Ovary (tissue), 3 donors: ENCODE data around the gene SMIM1.

Experiments
- POLR2A ChIP-seq: fragments of 450-650 bp; IDR thresholded peaks from one replicate; pipeline ENCODE4 v1.6.1; 2017; ENCODE audit warnings: antibody characterized with exemption, mild to moderate bottlenecking, moderate library complexity
- TF ChIP-seq, protein P1 (sequence below), 3 donors: fragments of 450-650 bp in 2 of 3; fragments of 200-600 bp in 1 of 3; IDR thresholded peaks; one replicate each; pipeline versions ENCODE4 v1.5.1 to v1.8.0; 2016 to 2022; ENCODE audit warnings: antibody characterized with exemption in 3 of 3, mild to moderate bottlenecking in 1 of 3
- donor health status: DM: no; HTN: no; CAD: no.

DNA sequence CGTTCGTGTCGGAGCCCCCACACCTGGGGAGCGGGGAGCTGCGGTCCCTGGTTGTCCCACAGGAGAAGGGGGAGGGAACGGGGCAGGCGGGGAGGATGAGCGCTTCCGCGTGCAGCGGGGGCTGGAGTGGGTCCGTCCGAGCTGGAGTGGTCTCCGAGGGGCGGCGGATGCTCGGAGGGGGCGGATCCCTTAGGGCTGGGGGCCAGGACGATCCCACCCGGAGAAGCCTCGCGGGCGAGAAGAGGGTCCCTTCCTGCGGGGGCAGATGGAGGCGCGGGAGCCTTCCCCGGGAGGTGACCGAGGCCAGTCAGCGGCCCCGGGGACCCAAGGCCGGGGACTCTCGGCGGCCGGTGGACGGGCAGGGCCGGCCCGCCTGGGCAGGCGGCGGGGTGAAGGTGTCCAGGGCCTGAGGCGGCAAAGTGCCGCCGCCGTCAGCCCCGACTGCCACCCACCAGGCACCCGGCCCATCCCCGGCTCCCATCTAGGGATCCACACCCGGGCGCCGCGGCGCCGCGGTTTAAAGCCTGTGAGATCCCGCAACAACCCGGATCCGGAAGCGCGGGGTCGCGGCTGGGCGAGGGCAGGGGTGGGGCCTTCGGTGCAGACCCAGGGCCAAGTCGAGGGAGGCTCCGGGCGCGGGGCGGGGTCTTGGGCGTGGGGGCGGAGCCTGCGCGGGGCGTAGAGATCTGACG, 25.6 kb upstream of the SMIM1 start:
- TF ChIP-seq, protein P1, sequence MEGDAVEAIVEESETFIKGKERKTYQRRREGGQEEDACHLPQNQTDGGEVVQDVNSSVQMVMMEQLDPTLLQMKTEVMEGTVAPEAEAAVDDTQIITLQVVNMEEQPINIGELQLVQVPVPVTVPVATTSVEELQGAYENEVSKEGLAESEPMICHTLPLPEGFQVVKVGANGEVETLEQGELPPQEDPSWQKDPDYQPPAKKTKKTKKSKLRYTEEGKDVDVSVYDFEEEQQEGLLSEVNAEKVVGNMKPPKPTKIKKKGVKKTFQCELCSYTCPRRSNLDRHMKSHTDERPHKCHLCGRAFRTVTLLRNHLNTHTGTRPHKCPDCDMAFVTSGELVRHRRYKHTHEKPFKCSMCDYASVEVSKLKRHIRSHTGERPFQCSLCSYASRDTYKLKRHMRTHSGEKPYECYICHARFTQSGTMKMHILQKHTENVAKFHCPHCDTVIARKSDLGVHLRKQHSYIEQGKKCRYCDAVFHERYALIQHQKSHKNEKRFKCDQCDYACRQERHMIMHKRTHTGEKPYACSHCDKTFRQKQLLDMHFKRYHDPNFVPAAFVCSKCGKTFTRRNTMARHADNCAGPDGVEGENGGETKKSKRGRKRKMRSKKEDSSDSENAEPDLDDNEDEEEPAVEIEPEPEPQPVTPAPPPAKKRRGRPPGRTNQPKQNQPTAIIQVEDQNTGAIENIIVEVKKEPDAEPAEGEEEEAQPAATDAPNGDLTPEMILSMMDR (IDR thresholded peaks at IDR 0.05): no peak
- no peak for TF ChIP-seq POLR2A
